Neural progenitor cell (in vitro differentiated cells): ENCODE data around the gene AGBL4.

Source experiments
- EZH2phosphoT487 ChIP-seq: fragments of 200-600 bp; sonication (generic); IDR thresholded peaks from 2 replicates; pipeline ENCODE4 v1.6.1; 2017; ENCODE audit warnings: antibody characterized with exemption
- TF ChIP-seq, protein P1 (sequence below): fragments of 200-600 bp; sonication (generic); IDR thresholded peaks from 2 replicates; pipeline ENCODE4 v1.5.1; 2017; ENCODE audit warnings: antibody characterized with exemption, mild to moderate bottlenecking

DNA sequence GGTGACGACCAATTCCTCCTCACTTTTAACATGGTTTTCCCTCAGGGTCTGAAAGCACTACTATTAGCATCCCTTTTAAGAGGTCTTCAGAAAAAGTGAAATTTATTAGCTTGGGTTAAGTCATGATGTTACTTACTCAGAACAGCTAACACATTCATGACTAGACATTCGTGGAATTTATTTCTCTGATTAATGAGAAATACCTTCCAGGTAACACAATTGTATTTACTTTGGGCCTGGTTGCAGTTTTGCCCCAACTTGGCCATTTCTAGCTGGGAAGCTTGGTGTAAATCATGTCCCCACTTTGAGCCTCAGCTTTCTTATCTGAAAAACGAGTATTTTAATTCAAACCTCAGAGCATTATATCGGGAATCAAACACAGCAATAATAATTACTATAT is 1432.6 kb downstream of the AGBL4 start:
- TF ChIP-seq, protein P1, sequence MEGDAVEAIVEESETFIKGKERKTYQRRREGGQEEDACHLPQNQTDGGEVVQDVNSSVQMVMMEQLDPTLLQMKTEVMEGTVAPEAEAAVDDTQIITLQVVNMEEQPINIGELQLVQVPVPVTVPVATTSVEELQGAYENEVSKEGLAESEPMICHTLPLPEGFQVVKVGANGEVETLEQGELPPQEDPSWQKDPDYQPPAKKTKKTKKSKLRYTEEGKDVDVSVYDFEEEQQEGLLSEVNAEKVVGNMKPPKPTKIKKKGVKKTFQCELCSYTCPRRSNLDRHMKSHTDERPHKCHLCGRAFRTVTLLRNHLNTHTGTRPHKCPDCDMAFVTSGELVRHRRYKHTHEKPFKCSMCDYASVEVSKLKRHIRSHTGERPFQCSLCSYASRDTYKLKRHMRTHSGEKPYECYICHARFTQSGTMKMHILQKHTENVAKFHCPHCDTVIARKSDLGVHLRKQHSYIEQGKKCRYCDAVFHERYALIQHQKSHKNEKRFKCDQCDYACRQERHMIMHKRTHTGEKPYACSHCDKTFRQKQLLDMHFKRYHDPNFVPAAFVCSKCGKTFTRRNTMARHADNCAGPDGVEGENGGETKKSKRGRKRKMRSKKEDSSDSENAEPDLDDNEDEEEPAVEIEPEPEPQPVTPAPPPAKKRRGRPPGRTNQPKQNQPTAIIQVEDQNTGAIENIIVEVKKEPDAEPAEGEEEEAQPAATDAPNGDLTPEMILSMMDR, result no peak
- TF ChIP-seq EZH2phosphoT487, result no peak
